Esophagus squamous epithelium (tissue), 5 donors: ENCODE measurements around the gene PCDHGA6. TPM values are rescaled to one million over a fixed set of nuclear protein-coding genes. Genes with fewer than 3 reads are reported as not detected.
"Not testable (repeated sequence)": the region's sequence is repeated elsewhere in the genome, so short reads cannot be mapped to it uniquely, and the experiment has no call there.

Experiments used
- DNase-seq: peaks from one replicate; lab custom pipeline; 2025; lab: John Stamatoyannopoulos, UW
- H3K27ac ChIP-seq, 4 donors: fragments of 200-600 bp; sonication (generic); one replicate each; pipeline ENCODE4 v1.5.1; 2016 to 2019; ENCODE audit warnings: mild to moderate bottlenecking in 1 of 4
- H3K27me3 ChIP-seq, 4 donors: fragments of 200-600 bp; sonication (generic); 1 replicate in 3 of 4; 2 replicates in 1 of 4; pipeline versions ENCODE4 v1.5.1 to v1.6.0; 2017 to 2021; ENCODE audit warnings: antibody characterized with exemption in 1 of 4
- H3K36me3 ChIP-seq, 3 donors: fragments of 200-600 bp; sonication (generic); one replicate each; pipeline ENCODE4 v1.5.1; 2016 to 2019
- H3K4me1 ChIP-seq, 3 donors: fragments of 200-600 bp; sonication (generic); one replicate each; pipeline ENCODE4 v1.5.1; 2017 to 2019
- H3K4me3 ChIP-seq, 4 donors: fragments of 200-600 bp; sonication (generic); 1 replicate in 3 of 4; 2 replicates in 1 of 4; pipeline ENCODE4 v1.5.1; 2016 to 2019; ENCODE audit warnings: mild to moderate bottlenecking in 2 of 4, moderate library complexity in 1 of 4
- H3K9me3 ChIP-seq, 3 donors: fragments of 200-600 bp; sonication (generic); one replicate each; pipeline ENCODE4 v1.5.1; 2016 to 2019
- POLR2A ChIP-seq, 4 donors: fragments of 450-650 bp; IDR thresholded peaks; one replicate each; pipeline ENCODE4 v1.6.1; 2017; ENCODE audit warnings: antibody characterized with exemption in 4 of 4, mild to moderate bottlenecking in 4 of 4, moderate library complexity in 3 of 4
- WGBS, 2 donors: methylation state at CpG; one replicate each; pipeline ENCODE4 v1.1.5; 2018; 5-methylcytosine and 5-hydroxymethylcytosine counted together
- intact Hi-C: fragments of 100-400 bp; cut with DNase I; formaldehyde crosslinking; loops from one replicate; pipeline ENCODE4 v1.15.0; 2022
- total RNA-seq, 4 donors: library from RNA; depleted of rRNA; stranded (reverse); fragments of >200 nt; gene quantifications; one replicate each; pipeline ENCODE4 v1.1.0, GENCODE V29; 2016
- TF ChIP-seq, protein P1 (sequence below), 6 experiments: fragments of 450-650 bp in 4 of 6; fragments of 200-600 bp in 2 of 6; sonication (generic) in 2 of 6; IDR thresholded peaks; one replicate each; pipeline ENCODE4 v1.5.1; 2016 to 2019; ENCODE audit warnings: antibody characterized with exemption in 6 of 6, mild to moderate bottlenecking in 4 of 6, moderate library complexity in 4 of 6
- donor health status: DM: yes; HTN: yes; CAD: no.

The PCDHGA6 gene
- total RNA-seq, 4 donors from 2014 or later: 0.76 to 2.9 (median 2.0) TPM

DNA sequence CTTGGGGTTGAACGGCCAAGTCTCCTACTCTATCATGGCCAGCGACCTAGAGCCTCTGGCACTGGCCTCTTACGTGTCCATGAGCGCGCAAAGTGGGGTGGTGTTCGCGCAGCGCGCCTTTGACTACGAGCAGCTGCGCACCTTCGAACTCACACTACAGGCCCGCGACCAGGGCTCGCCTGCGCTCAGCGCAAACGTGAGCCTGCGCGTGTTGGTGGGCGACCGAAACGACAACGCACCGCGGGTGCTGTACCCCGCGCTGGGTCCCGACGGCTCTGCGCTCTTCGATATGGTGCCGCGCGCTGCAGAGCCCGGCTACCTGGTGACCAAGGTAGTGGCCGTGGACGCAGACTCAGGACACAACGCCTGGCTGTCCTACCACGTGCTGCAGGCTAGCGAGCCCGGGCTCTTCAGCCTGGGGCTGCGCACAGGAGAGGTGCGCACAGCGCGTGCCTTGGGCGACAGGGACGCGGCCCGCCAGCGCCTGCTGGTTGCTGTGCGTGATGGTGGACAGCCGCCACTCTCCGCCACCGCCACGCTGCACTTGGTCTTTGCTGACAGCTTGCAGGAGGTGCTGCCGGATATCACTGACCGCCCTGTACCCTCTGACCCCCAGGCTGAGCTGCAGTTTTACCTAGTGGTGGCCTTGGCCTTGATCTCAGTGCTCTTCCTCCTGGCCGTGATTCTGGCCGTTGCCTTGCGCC is 26.0 kb downstream of the PCDHGA6 start:
- 31 to 75% methylated on average over 6 to 20 of the region's 61 CpGs for WGBS, 2 donors
- Histone ChIP-seq H3K27me3 (peaks cover 0 to 40% (median 0%) of the 10 kb centered on the region in 4 donors), H3K4me1 (peaks cover 0 to 3% (median 0%) of the 10 kb centered on the region in 3 donors), H3K9me3 (peaks cover 15 to 94% (median 87%) of the 10 kb centered on the region in 3 donors), H3K27ac (no peak overlapping the region), H3K36me3 (no peaks in the 10 kb centered on the region), H3K4me3 (peak overlapping the region in 1 of 4 donors; percentile 35)
- TF ChIP-seq, protein P1, sequence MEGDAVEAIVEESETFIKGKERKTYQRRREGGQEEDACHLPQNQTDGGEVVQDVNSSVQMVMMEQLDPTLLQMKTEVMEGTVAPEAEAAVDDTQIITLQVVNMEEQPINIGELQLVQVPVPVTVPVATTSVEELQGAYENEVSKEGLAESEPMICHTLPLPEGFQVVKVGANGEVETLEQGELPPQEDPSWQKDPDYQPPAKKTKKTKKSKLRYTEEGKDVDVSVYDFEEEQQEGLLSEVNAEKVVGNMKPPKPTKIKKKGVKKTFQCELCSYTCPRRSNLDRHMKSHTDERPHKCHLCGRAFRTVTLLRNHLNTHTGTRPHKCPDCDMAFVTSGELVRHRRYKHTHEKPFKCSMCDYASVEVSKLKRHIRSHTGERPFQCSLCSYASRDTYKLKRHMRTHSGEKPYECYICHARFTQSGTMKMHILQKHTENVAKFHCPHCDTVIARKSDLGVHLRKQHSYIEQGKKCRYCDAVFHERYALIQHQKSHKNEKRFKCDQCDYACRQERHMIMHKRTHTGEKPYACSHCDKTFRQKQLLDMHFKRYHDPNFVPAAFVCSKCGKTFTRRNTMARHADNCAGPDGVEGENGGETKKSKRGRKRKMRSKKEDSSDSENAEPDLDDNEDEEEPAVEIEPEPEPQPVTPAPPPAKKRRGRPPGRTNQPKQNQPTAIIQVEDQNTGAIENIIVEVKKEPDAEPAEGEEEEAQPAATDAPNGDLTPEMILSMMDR (IDR thresholded peaks at IDR 0.05): no peak
- TF ChIP-seq POLR2A (IDR thresholded peaks at IDR 0.05): no peak
- intact Hi-C loops: no loop called here
- DNase-seq: no peak

DNA sequence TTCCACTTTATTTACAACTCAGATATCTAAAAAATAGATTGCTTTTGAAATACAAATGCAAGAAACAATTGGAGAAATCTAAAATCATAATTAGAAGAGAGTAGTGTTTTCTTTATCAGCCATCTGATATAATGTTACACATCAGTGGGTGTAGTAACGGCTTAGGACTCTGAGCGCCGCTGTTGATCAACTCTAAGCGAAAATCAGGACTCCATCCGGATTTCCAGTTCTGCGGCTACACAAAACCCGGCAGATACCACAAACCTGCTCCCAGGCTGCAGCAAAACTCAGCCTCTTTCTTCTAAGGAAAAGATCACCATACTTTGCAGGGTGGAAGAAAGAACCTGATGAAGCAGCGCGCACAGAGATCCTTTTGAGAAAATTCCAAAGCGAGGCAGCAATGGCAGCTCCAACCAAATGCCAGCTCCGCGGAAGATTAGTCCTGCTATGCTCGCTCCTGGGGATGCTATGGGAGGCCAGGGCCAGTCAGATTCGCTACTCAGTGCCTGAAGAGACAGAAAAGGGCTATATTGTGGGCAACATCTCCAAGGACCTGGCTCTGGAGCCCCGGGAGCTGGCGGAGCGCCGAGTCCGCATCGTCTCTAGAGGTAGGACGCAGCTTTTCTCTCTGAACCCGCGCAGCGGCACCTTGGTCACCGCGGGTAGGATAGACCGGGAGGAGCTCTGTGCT is 29.0 kb downstream of the PCDHGA6 start, which contains the start of gene PCDHGA9:
TSS of gene PCDHGA9 (plus strand) at position 226 of the 691 bp plus-strand sequence. CDS start at position 401, 175 bp downstream.
- Histone ChIP-seq H3K4me3 (peak within 1 kb of the TSS in 3 of 4 donors; percentile 13 to 53 (median 35)), H3K27me3 (peaks cover 0 to 39% (median 0%) of the 10 kb centered on the region in 4 donors), H3K4me1 (peaks cover 0 to 3% (median 0%) of the 10 kb centered on the region in 3 donors), H3K9me3 (peaks cover 15 to 94% (median 85%) of the 10 kb centered on the region in 3 donors), H3K27ac (no peak within 1 kb of the TSS), H3K36me3 (no peaks in the 10 kb centered on the region)
- TF ChIP-seq, protein P1 (IDR thresholded peaks at IDR 0.05): peak in 5 of 6 experiments; percentile 12 to 48 (median 19)
- TF ChIP-seq POLR2A (IDR thresholded peaks at IDR 0.05): no peak
- DNase-seq: no peak
- intact Hi-C loops: no loop called here
- WGBS, 2 donors: 16 to 35% methylated on average over 7 to 20 of the region's 27 CpGs

DNA sequence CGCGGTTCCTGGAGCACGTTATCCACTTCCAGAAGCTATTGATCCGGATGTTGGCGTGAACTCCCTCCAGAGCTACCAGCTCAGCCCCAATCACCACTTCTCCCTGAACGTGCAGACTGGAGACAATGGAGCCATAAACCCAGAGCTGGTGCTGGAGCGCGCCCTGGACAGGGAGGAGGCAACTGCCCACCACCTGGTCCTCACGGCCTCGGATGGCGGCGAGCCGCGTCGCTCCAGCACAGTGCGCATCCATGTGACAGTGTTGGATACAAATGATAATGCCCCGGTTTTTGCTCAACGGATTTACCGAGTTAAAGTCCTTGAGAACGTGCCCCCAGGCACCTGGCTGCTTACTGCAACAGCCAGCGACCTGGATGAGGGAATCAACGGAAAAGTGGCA is 29.7 kb downstream of the PCDHGA6 start:
- TF ChIP-seq, protein P1 (IDR thresholded peaks at IDR 0.05): no peak
- no peak for TF ChIP-seq POLR2A (IDR thresholded peaks at IDR 0.05)
- 33 to 53% methylated on average over 13 to 18 of the region's 22 CpGs for WGBS, 2 donors
- Histone ChIP-seq H3K27ac (no peak overlapping the region), H3K27me3 (peaks cover 0 to 46% (median 0%) of the 10 kb centered on the region in 4 donors), H3K36me3 (no peaks in the 10 kb centered on the region), H3K4me3 (peak overlapping the region in 3 of 4 donors; percentile 13 to 53 (median 35)), H3K9me3 (peaks cover 15 to 97% (median 90%) of the 10 kb centered on the region in 3 donors), H3K4me1 (peaks cover 0 to 3% (median 0%) of the 10 kb centered on the region in 3 donors)
- no peak for DNase-seq
- intact Hi-C loops: no loop called here

DNA sequence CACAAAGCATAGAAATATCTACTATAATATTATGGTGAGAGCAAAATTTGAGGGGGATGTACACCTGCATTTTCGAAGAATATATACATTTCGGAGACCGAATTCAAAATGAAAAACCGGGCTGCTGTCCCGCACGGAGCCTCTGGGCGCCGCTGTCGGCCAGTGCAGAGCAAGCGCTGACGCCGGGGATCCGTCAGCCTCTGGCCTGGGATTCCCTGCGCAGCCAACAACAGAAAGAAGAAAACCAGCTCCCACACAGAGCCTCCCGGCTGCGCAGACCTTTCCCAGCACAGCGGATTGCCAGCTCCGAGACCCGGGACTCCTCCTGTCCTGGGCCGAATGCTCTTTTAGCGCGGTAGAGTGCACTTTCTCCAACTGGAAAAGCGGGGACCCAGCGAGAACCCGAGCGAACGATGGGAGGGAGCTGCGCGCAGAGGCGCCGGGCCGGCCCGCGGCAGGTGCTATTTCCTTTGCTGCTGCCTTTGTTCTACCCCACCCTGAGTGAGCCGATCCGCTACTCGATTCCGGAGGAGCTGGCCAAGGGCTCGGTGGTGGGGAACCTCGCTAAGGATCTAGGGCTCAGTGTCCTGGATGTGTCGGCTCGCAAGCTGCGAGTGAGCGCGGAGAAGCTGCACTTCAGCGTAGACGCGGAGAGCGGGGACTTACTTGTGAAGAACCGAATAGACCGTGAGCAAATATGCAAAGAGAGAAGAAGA is 34.3 kb downstream of the PCDHGA6 start, which contains the start of gene PCDHGB6:
TSS of gene PCDHGB6 (plus strand) at position 232 of the 716 bp plus-strand sequence. CDS start at position 414, 182 bp downstream.
- TF ChIP-seq, protein P1 (IDR thresholded peaks at IDR 0.05): peak in 5 of 6 experiments; percentile 18 to 53 (median 34)
- peaks cover 0 to 43% (median 0%) of the 10 kb centered on the region in 4 donors for H3K27me3 ChIP-seq
- intact Hi-C loops, H3K36me3 ChIP-seq, H3K27ac ChIP-seq, H3K4me1 ChIP-seq, DNase-seq: not testable (repeated sequence)
- 25 to 31% methylated on average over 32 to 36 of the region's 51 CpGs for WGBS, 2 donors
- peaks cover 4 to 96% (median 84%) of the 10 kb centered on the region in 3 donors for H3K9me3 ChIP-seq
- H3K4me3 ChIP-seq: peak within 1 kb of the TSS in 3 of 4 donors; percentile 28 to 55 (median 37)
